Ishikawa (cell line): ENCODE results near the gene TMC7.

ENCODE experiments used
- CEBPB ChIP-seq: IDR thresholded peaks from 2 replicates; pipeline ENCODE4 v1.6.1; 2012
- CREB1 ChIP-seq: IDR thresholded peaks from 2 replicates; pipeline ENCODE4 v1.6.1; 2012; ENCODE audit warnings: low read depth
- EGR1 ChIP-seq: IDR thresholded peaks from 2 replicates; pipeline ENCODE4 v1.6.1; 2012
- EP300 ChIP-seq: IDR thresholded peaks from 2 replicates; pipeline ENCODE4 v1.6.1; 2012; ENCODE audit warnings: borderline replicate concordance
- FOXM1 ChIP-seq: IDR thresholded peaks from 2 replicates; pipeline ENCODE4 v1.6.1; 2012; ENCODE audit warnings: low read depth, borderline replicate concordance
- MAX ChIP-seq: IDR thresholded peaks from 2 replicates; pipeline ENCODE4 v1.6.1; 2012
- NFIC ChIP-seq: IDR thresholded peaks from 2 replicates; pipeline ENCODE4 v1.6.1; 2012
- REST ChIP-seq: IDR thresholded peaks from 2 replicates; pipeline ENCODE4 v1.6.1; 2012; ENCODE audit warnings: low read depth, mild to moderate bottlenecking
- TAF1 ChIP-seq: IDR thresholded peaks from 2 replicates; pipeline ENCODE4 v1.6.1; 2012; ENCODE audit warnings: low read depth, mild to moderate bottlenecking
- TEAD4 ChIP-seq: IDR thresholded peaks from 2 replicates; pipeline ENCODE4 v1.6.1; 2012
- USF1 ChIP-seq: IDR thresholded peaks from 2 replicates; pipeline ENCODE4 v1.6.1; 2012
- YY1 ChIP-seq: IDR thresholded peaks from 2 replicates; pipeline ENCODE4 v1.6.1; 2012; ENCODE audit warnings: low read depth
- ZBTB7A ChIP-seq: IDR thresholded peaks from 2 replicates; pipeline ENCODE4 v1.6.1; 2012; ENCODE audit warnings: low read depth

- no peak for TF ChIP-seq TAF1
- TF ChIP-seq REST, result no peak
- TF ChIP-seq EP300, result no peak
- TF ChIP-seq CEBPB, result no peak
- no peak for TF ChIP-seq MAX
- no peak for TF ChIP-seq YY1
- no peak for TF ChIP-seq CREB1
- TF ChIP-seq EGR1, result no peak
- TF ChIP-seq FOXM1, result no peak
- no peak for TF ChIP-seq ZBTB7A
- TF ChIP-seq NFIC, result no peak
- TF ChIP-seq USF1, result no peak
- TF ChIP-seq TEAD4, result no peak
Measured at GRCh38 chr16:19021747-19022146, 38.0 kb downstream of the TMC7 start.
